ENCODE measurements around the gene FOXR1. TPM values are rescaled to one million over a fixed set of nuclear protein-coding genes. Genes with fewer than 3 reads are reported as not detected.

FOXR1 gene
- total RNA-seq, 1 experiment from 2014 or later, result not detected

DNA sequence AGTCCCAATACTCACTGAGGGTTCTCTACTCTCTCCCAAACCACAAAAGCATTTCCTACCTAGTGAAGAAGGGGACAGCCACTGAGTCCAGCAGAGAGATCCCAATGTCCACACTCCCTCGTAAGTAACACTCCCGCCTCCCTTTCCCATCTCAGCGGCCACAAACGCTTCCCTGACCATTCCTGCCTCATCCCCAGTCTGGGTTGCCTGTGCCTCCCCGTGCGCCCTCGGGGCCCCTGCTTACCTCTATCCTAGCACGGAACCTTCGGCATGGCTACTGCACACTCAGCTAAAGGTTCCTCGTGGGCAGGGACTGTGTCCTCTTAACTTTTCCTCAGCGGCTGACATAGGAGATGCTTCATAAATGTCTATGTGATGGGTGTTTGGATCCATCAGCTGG lies 14.0 kb upstream of the FOXR1 start:
- ChIA-PET POLR2A (interaction anchor here (1.1 kb wide), 1 partner anchor 165 kb away, joined by 3 read pairs; no protein-coding TSS in a partner anchor), CTCF (interaction anchor here (0.9 to 3.6 kb wide), 15 partner anchors 17 to 345 kb away, joined by 3 to 19 read pairs (median 5); partner anchors contain the start of gene CENATAC)
- Mint-ChIP-seq H3K4me1 (peaks cover 14% of the 10 kb centered on the region), H3K9me3 (no peaks in the 10 kb centered on the region), H3K27me3 (ENCODE audit: low read depth) (peaks cover 15% of the 10 kb centered on the region), H3K36me3 (no peaks in the 10 kb centered on the region), H3K4me3 (no peak overlapping the region), H3K27ac (no peak overlapping the region)
- no peak for TF ChIP-seq JUN (CRISPR knock-in tag; IDR thresholded peaks at IDR 0.05)
- no peak for TF ChIP-seq FOXP4 (CRISPR knock-in tag; IDR thresholded peaks at IDR 0.05)
- TF ChIP-seq, protein P1, sequence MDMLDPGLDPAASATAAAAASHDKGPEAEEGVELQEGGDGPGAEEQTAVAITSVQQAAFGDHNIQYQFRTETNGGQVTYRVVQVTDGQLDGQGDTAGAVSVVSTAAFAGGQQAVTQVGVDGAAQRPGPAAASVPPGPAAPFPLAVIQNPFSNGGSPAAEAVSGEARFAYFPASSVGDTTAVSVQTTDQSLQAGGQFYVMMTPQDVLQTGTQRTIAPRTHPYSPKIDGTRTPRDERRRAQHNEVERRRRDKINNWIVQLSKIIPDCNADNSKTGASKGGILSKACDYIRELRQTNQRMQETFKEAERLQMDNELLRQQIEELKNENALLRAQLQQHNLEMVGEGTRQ (CRISPR knock-in tag; IDR thresholded peaks at IDR 0.05), result no peak
- TF ChIP-seq, protein P2, sequence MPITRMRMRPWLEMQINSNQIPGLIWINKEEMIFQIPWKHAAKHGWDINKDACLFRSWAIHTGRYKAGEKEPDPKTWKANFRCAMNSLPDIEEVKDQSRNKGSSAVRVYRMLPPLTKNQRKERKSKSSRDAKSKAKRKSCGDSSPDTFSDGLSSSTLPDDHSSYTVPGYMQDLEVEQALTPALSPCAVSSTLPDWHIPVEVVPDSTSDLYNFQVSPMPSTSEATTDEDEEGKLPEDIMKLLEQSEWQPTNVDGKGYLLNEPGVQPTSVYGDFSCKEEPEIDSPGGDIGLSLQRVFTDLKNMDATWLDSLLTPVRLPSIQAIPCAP (CRISPR knock-in tag; IDR thresholded peaks at IDR 0.05), result no peak
- TF ChIP-seq FOXJ3 (CRISPR knock-in tag; IDR thresholded peaks at IDR 0.05; ENCODE audit: borderline replicate concordance), result no peak
- no peak for TF ChIP-seq SMAD3 (CRISPR knock-in tag; IDR thresholded peaks at IDR 0.05; ENCODE audit: borderline replicate concordance)
- TF ChIP-seq GTF2I (CRISPR knock-in tag; conservative IDR thresholded peaks at IDR 0.05), result no peak
- no peak for TF ChIP-seq ZNF396 (CRISPR knock-in tag; IDR thresholded peaks at IDR 0.05; ENCODE audit: borderline replicate concordance)
- TF ChIP-seq, protein P3, sequence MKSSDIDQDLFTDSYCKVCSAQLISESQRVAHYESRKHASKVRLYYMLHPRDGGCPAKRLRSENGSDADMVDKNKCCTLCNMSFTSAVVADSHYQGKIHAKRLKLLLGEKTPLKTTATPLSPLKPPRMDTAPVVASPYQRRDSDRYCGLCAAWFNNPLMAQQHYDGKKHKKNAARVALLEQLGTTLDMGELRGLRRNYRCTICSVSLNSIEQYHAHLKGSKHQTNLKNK (CRISPR knock-in tag; IDR thresholded peaks at IDR 0.05), result no peak
- TF ChIP-seq ZSCAN18 (CRISPR knock-in tag; IDR thresholded peaks at IDR 0.05), result no peak
- no peak for TF ChIP-seq ZNF232 (CRISPR knock-in tag; IDR thresholded peaks at IDR 0.05)
- TF ChIP-seq ZNF423 (CRISPR knock-in tag; IDR thresholded peaks at IDR 0.05), result no peak
- no peak for DNase-seq (ENCODE audit: low spot score)
- no peak for ATAC-seq

DNA sequence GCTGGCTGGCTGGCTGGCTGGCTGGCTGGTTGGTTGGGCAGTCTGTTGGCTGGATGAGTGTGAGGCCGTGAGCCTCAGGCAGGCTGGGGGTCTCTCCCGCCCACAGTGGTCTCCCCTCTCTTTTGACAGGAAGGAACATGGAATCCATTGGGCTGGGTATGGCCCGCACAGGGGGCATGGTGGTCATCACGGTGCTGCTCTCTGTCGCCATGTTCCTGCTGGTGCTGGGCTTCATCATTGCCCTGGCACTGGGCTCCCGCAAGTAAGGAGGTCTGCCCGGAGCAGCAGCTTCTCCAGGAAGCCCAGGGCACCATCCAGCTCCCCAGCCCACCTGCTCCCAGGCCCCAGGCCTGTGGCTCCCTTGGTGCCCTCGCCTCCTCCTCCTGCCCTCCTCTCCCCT lies 13.6 kb upstream of the FOXR1 start:
- DNase-seq (ENCODE audit: low spot score) (no peak), ATAC-seq (no peak)
- no peak for TF ChIP-seq NFATC4 (CRISPR knock-in tag; IDR thresholded peaks at IDR 0.05)
- no peak for TF ChIP-seq AR (CRISPR knock-in tag; IDR thresholded peaks at IDR 0.05)
- TF ChIP-seq IRF2 (CRISPR knock-in tag; IDR thresholded peaks at IDR 0.05; ENCODE audit: borderline replicate concordance, low read depth), result no peak
- no peak for TF ChIP-seq MAX (CRISPR knock-in tag; IDR thresholded peaks at IDR 0.05)
- TF ChIP-seq ELF4 (CRISPR knock-in tag; IDR thresholded peaks at IDR 0.05; ENCODE audit: low read depth), result no peak
- no peak for TF ChIP-seq ESRRA (CRISPR knock-in tag; IDR thresholded peaks at IDR 0.05; ENCODE audit: borderline replicate concordance)
- POLR2A ChIA-PET, result no interaction called here
- H3K27me3 Mint-ChIP-seq (ENCODE audit: low read depth), result peaks cover 11% of the 10 kb centered on the region
- peaks cover 14% of the 10 kb centered on the region for H3K4me1 Mint-ChIP-seq
- H3K36me3 Mint-ChIP-seq, result no peaks in the 10 kb centered on the region
- CTCF ChIA-PET, result interaction anchor here (1.2 to 3.6 kb wide), 5 partner anchors 28 to 49 kb away, joined by 4 to 19 read pairs (median 12); partner anchors contain the start of gene CENATAC
- H3K27ac Mint-ChIP-seq, result no peak overlapping the region
- H3K9me3 Mint-ChIP-seq, result no peaks in the 10 kb centered on the region
- no peak overlapping the region for H3K4me3 Mint-ChIP-seq

Data from WTC11 (cell line).